PFSK-1 (cell line): ENCODE data around the gene DLGAP5.

Source experiments
- FOXP2 ChIP-seq: optimal IDR thresholded peaks from 2 replicates; pipeline ENCODE3; 2011; ENCODE audit warnings: borderline replicate concordance, control low read depth, inconsistent platforms; ENCODE audit not compliant: insufficient read depth; ENCODE audit errors: extremely low read length, extremely low read depth
- POLR2AphosphoS5 ChIP-seq: IDR thresholded peaks from 2 replicates; pipeline ENCODE4 v1.6.1; 2012; ENCODE audit warnings: low read depth, mild to moderate bottlenecking, control low read depth, low read length, moderate library complexity
- SIN3A ChIP-seq: IDR thresholded peaks from 2 replicates; pipeline ENCODE4 v1.6.1; 2012; ENCODE audit warnings: mild to moderate bottlenecking, low read length, moderate library complexity, borderline replicate concordance; ENCODE audit not compliant: insufficient read depth
- TAF1 ChIP-seq: IDR thresholded peaks from 2 replicates; pipeline ENCODE4 v1.6.1; 2012; ENCODE audit warnings: low read length, control low read depth, borderline replicate concordance; ENCODE audit not compliant: insufficient read depth
- TF ChIP-seq, protein P1 (sequence below), 2 experiments: IDR thresholded peaks; 2 replicates each; pipeline versions ENCODE4 v1.6.1 to v1.8.0; 2011 to 2012; ENCODE audit warnings: low read depth in 2 of 2, low read length in 2 of 2, control low read depth in 1 of 2, inconsistent platforms in 1 of 2, mild to moderate bottlenecking in 1 of 2, moderate library complexity in 1 of 2; ENCODE audit not compliant: insufficient read depth in 1 of 2

Gene DLGAP5

DNA sequence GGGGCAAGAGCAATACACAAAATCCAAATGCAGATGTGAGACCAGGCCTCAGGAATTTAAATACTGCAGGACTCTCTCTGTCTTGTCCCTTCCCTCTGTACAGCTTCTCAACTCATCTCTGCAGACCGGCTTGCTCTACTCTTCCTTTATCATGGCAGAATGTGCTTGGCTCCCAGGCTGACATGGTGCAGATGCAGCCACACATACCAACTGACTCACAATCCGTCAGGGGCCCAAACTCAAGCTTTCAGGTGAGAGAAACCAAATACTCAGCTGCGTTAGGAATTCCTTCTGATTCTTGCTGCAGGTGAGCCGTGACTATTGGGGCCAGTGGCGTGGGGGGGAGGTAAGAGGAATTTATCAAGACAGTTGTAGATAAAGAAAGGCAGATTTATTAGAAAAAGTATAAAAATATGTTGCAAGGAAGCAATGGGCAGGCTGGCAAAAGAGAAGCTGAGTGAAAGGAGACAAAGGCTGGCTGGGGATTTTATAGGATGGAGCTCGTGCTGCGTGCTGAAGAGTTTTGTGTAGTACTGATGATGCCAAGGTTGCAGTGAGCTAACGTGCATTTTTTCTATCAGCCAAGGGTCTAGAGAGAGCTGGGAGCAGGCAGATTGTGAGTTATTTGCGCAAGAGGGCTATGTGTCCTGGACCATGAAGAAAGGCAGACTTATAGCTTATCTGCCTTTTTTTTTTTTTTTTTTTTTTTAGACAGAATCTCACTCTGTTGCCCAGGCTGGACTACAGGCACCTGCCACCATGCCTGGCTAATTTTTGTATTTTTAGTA is 67.3 kb downstream of the DLGAP5 start:
- no peak for TF ChIP-seq SIN3A
- no peak for TF ChIP-seq POLR2AphosphoS5
- TF ChIP-seq, protein P1, sequence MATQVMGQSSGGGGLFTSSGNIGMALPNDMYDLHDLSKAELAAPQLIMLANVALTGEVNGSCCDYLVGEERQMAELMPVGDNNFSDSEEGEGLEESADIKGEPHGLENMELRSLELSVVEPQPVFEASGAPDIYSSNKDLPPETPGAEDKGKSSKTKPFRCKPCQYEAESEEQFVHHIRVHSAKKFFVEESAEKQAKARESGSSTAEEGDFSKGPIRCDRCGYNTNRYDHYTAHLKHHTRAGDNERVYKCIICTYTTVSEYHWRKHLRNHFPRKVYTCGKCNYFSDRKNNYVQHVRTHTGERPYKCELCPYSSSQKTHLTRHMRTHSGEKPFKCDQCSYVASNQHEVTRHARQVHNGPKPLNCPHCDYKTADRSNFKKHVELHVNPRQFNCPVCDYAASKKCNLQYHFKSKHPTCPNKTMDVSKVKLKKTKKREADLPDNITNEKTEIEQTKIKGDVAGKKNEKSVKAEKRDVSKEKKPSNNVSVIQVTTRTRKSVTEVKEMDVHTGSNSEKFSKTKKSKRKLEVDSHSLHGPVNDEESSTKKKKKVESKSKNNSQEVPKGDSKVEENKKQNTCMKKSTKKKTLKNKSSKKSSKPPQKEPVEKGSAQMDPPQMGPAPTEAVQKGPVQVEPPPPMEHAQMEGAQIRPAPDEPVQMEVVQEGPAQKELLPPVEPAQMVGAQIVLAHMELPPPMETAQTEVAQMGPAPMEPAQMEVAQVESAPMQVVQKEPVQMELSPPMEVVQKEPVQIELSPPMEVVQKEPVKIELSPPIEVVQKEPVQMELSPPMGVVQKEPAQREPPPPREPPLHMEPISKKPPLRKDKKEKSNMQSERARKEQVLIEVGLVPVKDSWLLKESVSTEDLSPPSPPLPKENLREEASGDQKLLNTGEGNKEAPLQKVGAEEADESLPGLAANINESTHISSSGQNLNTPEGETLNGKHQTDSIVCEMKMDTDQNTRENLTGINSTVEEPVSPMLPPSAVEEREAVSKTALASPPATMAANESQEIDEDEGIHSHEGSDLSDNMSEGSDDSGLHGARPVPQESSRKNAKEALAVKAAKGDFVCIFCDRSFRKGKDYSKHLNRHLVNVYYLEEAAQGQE (IDR thresholded peaks at IDR 0.05; ENCODE audit: insufficient read depth in 1 of 2, low read depth in 2 of 2, low read length in 2 of 2) = no peak
- no peak for TF ChIP-seq TAF1
- no peak for TF ChIP-seq FOXP2

DNA sequence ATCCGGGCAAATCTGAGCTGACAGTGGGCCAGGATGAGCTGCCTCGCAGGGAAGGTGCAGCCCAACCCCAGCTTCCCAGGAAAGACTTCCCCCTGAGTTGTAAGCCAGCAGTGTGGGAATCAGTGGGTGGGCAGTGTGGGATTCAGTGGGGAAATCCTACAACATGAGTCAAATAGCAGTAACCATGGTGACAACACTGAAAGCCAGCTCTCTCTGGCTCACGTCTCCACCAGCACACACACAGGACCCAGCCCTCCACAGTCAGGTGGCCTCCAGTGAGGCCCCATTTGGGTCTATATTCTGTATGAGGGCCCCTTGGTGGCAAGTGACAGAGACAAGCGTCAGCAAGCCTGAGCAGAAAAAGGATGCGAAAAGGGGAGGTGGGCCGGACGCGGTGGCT is 68.3 kb downstream of the DLGAP5 start:
- TF ChIP-seq FOXP2 (no peak), TAF1 (no peak), POLR2AphosphoS5 (no peak), SIN3A (no peak)
- TF ChIP-seq, protein P1 (IDR thresholded peaks at IDR 0.05; ENCODE audit: insufficient read depth in 1 of 2, low read depth in 2 of 2, low read length in 2 of 2) = no peak

DNA sequence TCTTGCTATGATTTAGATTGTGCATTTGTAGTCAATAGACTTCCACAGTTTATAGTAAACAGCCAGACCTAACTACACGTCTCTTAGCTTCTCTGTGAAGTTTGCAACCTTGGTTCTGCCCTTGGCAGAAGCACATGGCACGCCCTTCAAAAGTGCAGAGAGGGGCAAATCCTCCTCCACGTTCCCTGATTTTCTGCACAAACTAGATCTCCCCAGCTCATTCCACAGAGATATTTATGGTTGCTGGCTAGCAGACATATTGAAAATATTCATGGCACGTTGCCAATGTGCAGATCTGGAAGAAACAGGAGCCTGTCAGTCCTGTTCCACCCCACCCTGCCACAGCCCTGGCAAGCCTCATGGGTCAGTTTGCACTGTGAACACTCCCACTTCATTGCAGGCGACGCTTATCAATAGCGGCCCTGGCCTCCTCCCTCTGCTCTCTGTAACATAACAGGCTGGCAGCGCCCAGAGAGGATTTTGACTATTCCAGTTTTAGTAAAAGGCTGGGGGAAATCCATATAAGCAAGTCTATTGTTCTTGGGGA is 68.9 kb downstream of the DLGAP5 start:
- TF ChIP-seq POLR2AphosphoS5 = no peak
- TF ChIP-seq, protein P1 (IDR thresholded peaks at IDR 0.05; ENCODE audit: insufficient read depth in 1 of 2, low read depth in 2 of 2, low read length in 2 of 2) = no peak
- no peak for TF ChIP-seq FOXP2

DNA sequence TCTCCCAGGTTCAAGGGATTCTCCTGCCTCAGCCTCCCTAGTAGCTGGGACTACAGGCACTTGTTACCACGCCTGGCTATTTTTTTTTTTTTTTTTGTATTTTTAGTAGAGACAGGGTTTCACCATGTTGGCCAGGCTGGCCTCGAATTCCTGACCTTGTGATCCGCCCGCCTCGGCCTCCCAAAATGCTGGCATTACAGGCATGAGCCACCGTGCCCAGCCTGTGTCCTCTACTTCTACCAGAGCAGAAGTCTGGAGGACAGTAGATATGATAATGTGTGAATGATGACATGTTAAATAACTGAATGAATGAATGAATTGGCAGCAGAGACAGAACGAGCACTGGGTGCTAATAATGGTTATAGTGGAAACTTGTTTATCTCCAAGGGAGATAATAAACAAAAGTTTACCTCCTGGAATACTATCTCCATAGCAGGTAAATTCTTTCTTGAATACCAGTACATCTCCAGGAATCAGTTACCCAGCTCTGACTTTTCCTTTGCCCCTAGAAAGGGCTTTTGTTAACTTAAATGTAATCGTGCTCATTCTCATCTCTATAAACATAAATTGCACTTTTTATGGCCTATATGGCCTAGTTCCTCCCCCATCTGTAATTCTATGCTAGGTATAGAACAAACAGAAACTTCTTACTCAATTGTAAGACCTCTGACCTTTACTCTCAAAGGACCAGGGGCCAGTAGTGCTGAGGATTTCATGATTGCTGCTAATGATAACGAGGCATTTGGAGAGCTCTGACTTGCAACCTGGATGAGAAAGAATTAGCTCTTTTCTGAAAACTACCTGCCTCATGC is 69.6 kb downstream of the DLGAP5 start:
- TF ChIP-seq FOXP2 = no peak
- no peak for TF ChIP-seq POLR2AphosphoS5

DNA sequence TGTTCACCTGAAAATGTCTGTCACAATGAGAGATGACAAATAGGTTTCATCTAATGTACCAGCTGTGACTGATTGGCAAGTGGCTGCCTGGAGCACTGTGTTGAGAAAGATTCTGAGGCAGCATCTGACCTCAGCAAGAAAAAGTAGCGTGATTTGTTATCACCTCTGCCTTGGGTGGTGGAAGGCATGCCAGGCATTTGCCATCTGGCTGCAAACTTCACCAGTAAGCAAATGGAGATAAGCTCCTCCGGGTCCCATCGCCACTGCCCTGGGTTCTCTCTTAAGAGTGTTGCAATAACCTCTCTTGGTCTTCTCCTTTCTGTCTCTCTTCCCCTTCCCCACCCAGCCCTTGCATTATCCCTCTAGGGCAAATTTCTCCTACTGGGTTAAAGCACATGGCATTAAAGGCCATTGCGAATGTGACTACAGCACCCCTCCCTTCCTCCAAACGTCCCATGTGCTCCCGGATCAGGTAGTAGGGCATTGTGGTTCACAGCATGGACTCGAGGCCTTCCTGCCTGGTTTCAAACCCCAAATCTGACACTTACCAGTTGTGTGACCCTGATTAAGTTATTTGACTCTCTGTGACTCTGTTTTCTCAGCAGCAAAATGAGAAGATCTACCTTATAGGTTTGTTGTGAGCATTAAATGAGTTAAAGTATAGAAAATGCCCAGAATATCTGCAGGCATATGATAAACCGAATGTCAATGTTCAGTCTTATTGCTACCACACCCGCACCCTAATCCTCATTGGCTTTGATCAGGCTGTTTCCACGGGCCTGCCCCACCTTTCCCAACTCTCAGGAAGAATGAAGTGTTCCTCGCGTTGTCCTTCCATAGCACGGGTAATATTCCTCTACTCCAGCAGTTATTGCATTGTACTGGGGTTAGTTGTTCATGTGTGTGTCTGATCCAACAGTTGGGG is 70.6 kb downstream of the DLGAP5 start:
- TF ChIP-seq SIN3A (no peak), POLR2AphosphoS5 (no peak), TAF1 (no peak), FOXP2 (no peak)
- TF ChIP-seq, protein P1 (IDR thresholded peaks at IDR 0.05; ENCODE audit: insufficient read depth in 1 of 2, low read depth in 2 of 2, low read length in 2 of 2) = no peak
